ENCODE measurements around the gene SLC39A11. TPM values are rescaled to one million over a fixed set of nuclear protein-coding genes. Genes with fewer than 3 reads are reported as not detected.

The SLC39A11 gene
- total and polyA plus RNA-seq, 2 of the 13 experiments (the other 11 are each of a cell fraction or from before 2014, with no cell fraction given) = 17.2 to 31.5 TPM

DNA sequence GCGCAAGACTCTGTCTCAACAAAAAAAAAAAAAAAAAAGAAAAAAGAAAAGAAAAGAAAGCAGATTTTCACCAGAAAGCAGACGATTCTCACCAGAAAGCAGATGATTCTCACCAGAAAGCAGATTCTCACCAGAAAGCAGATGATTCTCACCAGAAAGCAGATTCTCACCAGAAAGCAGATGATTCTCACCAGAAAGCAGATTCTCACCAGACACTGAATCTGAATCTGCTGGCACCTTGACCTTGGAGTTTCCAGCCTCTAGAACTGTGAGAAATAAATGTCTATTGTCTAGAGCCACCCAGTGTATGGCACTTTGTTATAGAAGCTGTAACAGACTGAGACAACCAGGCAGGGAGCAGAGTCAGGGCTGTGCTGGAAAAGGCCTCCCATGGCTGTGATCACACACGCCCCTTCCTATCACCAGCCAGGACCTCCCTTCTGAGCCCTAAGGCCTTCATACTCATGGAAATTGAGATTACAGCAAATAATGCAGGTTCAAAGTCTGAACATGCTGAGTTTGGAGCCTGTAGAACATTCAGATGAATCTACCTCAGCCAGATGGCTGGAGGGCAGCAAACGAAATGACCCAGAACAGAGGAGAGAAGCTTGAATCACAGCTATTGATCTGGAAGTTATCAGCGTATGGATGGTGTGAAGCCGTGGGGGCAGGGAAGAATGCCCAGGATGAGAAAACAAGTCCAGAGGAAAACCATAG, 309.3 kb downstream of the SLC39A11 start (continued):
- TF ChIP-seq U2AF1 (optimal IDR thresholded peaks at IDR 0.05; ENCODE audit: low read depth, low read length) = no peak
- TF ChIP-seq, protein P1, sequence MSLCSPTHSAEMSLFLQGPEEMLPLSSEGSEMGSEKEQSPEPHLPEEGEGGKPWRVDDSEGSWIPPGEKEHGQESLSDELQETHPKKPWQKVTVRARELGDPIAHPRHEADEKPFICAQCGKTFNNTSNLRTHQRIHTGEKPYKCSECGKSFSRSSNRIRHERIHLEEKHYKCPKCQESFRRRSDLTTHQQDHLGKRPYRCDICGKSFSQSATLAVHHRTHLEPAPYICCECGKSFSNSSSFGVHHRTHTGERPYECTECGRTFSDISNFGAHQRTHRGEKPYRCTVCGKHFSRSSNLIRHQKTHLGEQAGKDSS (CRISPR knock-in tag; IDR thresholded peaks at IDR 0.05; ENCODE audit: borderline replicate concordance, low read depth) = no peak
- TF ChIP-seq ZNF430 (CRISPR knock-in tag; IDR thresholded peaks at IDR 0.05) = 0 out of 2 replicates have a peak, but pooled peaks have one; percentile 46
- no peak for TF ChIP-seq SOX6 (IDR thresholded peaks at IDR 0.05)
- TF ChIP-seq SOX6 (CRISPR knock-in tag; IDR thresholded peaks at IDR 0.05) = peak; percentile 58
- TF ChIP-seq PAXIP1 (CRISPR knock-in tag; conservative IDR thresholded peaks at IDR 0.05) = peak; percentile 81
- TF ChIP-seq MBNL3 (CRISPR knock-in tag; conservative IDR thresholded peaks at IDR 0.05) = no peak
- TF ChIP-seq ZNF274 (CRISPR knock-in tag; IDR thresholded peaks at IDR 0.05) = 0 out of 2 replicates have a peak, but pooled peaks have one; percentile 66
- TF ChIP-seq REPIN1 (CRISPR knock-in tag; IDR thresholded peaks at IDR 0.05; ENCODE audit: borderline replicate concordance, low read depth) = peak; percentile 40; the same call in 1 of the 2 replicates
- 0 out of 2 replicates have a peak, but pooled peaks have one; percentile 8 for TF ChIP-seq ZNF564 (CRISPR knock-in tag; IDR thresholded peaks at IDR 0.05)
- TF ChIP-seq PHF20 (CRISPR knock-in tag; IDR thresholded peaks at IDR 0.05) = peak; percentile 2; the same call in 1 of the 2 replicates
- TF ChIP-seq ZNF598 (CRISPR knock-in tag; IDR thresholded peaks at IDR 0.05; ENCODE audit: borderline replicate concordance) = 0 out of 2 replicates have a peak, but pooled peaks have one; percentile 30
- peak; percentile 54 for TF ChIP-seq ELF3 (CRISPR knock-in tag; IDR thresholded peaks at IDR 0.05)
- TF ChIP-seq NAIF1 (CRISPR knock-in tag; IDR thresholded peaks at IDR 0.05; ENCODE audit: borderline replicate concordance) = no peak
- TF ChIP-seq TEAD2 (CRISPR knock-in tag; IDR thresholded peaks at IDR 0.05) = no peak
- TF ChIP-seq, protein P2, sequence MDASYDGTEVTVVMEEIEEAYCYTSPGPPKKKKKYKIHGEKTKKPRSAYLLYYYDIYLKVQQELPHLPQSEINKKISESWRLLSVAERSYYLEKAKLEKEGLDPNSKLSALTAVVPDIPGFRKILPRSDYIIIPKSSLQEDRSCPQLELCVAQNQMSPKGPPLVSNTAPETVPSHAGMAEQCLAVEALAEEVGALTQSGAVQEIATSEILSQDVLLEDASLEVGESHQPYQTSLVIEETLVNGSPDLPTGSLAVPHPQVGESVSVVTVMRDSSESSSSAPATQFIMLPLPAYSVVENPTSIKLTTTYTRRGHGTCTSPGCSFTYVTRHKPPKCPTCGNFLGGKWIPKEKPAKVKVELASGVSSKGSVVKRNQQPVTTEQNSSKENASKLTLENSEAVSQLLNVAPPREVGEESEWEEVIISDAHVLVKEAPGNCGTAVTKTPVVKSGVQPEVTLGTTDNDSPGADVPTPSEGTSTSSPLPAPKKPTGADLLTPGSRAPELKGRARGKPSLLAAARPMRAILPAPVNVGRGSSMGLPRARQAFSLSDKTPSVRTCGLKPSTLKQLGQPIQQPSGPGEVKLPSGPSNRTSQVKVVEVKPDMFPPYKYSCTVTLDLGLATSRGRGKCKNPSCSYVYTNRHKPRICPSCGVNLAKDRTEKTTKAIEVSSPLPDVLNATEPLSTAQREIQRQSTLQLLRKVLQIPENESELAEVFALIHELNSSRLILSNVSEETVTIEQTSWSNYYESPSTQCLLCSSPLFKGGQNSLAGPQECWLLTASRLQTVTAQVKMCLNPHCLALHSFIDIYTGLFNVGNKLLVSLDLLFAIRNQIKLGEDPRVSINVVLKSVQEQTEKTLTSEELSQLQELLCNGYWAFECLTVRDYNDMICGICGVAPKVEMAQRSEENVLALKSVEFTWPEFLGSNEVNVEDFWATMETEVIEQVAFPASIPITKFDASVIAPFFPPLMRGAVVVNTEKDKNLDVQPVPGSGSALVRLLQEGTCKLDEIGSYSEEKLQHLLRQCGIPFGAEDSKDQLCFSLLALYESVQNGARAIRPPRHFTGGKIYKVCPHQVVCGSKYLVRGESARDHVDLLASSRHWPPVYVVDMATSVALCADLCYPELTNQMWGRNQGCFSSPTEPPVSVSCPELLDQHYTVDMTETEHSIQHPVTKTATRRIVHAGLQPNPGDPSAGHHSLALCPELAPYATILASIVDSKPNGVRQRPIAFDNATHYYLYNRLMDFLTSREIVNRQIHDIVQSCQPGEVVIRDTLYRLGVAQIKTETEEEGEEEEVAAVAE (CRISPR knock-in tag; IDR thresholded peaks at IDR 0.05; ENCODE audit: borderline replicate concordance) = peak; percentile 27; the same call in 1 of the 2 replicates
- TF ChIP-seq ZZZ3 (CRISPR knock-in tag; IDR thresholded peaks at IDR 0.05; ENCODE audit: borderline replicate concordance) = no peak
- peak; percentile 39; the same call in 1 of the 2 replicates for TF ChIP-seq IKZF5 (CRISPR knock-in tag; IDR thresholded peaks at IDR 0.05)
- 0 out of 2 replicates have a peak, but pooled peaks have one; percentile 8 for TF ChIP-seq ESRRA (CRISPR knock-in tag; IDR thresholded peaks at IDR 0.05; ENCODE audit: low read depth)

Data from HepG2 (cell line).